CD4-positive, alpha-beta T cell treated with Interleukin-10 for 1 hour (primary cell): Measurements from ENCODE around the gene PALMD.

Experiments
- DNase-seq: peaks from one replicate; pipeline ENCODE4 v3.0.0-alpha.2; 2020

The PALMD gene

GRCh38 chr1:99635664-99636063, 10.2 kb upstream of the PALMD start:
- no peak for DNase-seq

DNA sequence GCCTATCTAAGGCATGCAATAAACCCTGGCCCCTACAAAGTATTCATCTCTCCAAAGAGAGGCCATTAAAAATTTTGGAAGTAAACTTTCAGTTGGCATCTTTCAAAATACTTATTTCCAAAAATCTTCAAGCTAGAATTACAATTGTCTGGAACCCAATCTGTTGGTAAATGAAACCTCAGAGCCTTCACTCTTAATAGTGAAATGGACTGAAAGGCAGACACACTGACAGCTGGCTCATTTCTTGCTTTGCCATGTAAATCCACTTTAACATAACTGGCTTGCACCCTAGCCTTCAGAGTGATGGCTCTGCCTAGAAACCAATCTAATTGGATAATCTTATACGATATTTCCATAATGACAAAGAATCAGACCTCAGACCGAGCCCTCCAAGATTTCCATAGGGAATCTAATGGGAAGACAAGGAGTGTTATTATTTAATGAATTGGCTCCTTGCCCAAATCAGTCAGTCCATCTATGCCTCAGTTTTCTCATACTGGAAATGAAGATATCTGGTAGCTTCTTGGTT, 9.2 kb upstream of the PALMD start:
- no peak for DNase-seq

DNA sequence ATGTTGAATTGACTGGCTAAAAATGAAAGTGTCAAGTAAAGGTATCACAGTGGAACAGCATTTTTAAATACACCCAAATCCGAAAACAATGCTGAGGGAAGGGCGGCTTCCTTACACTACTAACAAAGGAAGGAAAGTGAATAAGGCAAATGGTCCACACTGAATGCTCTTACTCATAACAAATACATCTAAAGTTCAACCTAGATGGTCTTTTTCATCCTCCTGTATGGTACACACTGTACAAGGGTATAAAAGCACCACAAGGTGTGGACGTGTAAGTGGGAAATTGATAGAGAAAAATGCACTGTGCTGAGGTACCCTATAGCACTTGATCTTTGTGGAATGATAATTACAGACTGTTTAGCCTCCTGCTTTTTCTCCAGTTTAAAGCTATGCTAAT, 7.1 kb upstream of the PALMD start:
- no peak for DNase-seq

- no peak for DNase-seq
Observed at GRCh38 chr1:99639408-99639807, 6.5 kb upstream of the PALMD start.

- no peak for DNase-seq
Observed at GRCh38 chr1:99639945-99640344, 6.0 kb upstream of the PALMD start.

GRCh38 chr1:99640672-99641071, 5.2 kb upstream of the PALMD start:
- DNase-seq: no peak

- no peak for DNase-seq
Observed at GRCh38 chr1:99641558-99641957, 4.4 kb upstream of the PALMD start.

- no peak for DNase-seq
Observed at GRCh38 chr1:99642053-99642452, 3.9 kb upstream of the PALMD start.

GRCh38 chr1:99643021-99643779, 2.7 kb upstream of the PALMD start:
- DNase-seq: no peak

- no peak for DNase-seq
Observed at GRCh38 chr1:99644279-99645004, 1.5 kb upstream of the PALMD start.

DNA sequence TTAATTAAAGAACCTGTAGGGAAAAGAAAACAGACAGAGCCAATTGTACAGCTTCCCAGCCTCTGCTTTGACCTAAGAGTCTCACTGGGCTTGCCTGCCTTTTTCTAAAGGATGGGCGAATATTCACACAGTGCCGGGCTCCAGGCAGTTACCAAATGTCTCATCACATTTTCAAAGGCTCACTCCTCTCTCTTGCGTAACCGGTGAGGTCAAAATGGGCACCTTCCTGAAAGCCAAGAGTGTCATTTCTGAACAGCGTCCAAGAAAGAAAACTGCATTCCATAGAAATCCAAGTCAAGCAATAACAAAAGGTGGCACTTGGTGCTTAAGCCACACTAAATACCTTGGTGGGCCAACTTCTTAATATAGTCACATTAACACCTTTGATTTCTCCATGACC, 710 bp upstream of the PALMD start:
- no peak for DNase-seq

DNA sequence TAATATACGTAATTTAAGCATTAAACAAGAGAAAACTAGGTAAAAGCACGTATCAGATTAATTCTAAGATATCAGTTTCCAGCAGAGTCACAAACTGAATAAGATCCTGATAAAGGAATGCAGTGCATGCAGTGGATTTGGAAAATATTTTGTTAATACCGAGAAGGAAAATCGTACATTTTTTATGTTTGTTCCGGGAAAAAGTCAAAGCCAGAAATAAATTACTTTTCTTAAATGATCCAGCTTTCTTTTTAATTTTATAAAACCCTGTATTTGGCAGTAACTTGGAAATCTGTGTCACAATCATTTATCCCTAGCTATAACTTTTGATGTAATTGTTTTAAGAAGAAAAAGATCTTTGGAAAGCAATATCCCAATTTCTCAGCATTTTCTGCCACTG, 955 bp downstream of the PALMD start:
- DNase-seq: no peak

GRCh38 chr1:99647490-99647889, 1.6 kb downstream of the PALMD start:
- DNase-seq: no peak

- no peak for DNase-seq
Observed at GRCh38 chr1:99648107-99648506, 2.2 kb downstream of the PALMD start.

GRCh38 chr1:99650030-99650429, 4.1 kb downstream of the PALMD start:
- no peak for DNase-seq

GRCh38 chr1:99650773-99651437, 5.0 kb downstream of the PALMD start:
- DNase-seq: no peak

DNA sequence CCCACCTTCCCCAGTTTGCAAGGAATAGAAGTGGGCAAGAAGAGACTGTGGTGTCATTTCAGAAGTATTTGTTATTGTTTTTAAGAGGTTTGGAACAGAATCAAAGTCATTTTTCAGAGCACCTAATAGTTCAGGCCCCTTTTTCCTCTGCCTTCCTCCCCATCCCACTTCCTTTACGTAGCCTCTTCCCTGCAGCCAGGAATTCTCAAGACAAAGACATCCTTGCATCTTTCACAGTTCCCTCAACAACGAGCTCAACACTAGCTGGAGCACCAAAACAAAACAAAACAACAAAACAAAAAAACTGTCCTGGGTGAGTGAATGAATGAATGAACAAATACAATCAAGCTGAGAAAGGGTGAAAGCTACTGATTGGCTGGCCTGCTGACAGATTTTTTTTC, 7.0 kb downstream of the PALMD start:
- DNase-seq: no peak

DNA sequence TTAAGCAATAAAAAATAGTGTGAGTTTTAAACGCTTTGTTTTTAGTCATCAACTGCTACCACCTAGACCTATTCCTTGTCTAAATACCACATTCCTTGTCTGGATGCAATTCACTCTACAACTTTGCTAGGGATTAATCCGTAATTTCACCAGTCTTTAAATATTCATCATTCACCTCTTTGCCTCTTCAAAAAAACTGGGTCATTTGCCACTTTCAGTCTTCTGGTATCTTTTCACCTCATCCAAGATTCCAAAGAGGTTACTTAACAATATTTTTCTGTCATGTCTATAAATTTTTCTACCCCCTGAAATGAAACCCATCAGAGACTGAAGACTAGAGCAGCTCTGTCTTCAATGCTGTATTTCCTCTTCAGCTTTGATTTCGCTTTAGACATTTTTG, 9.5 kb downstream of the PALMD start:
- no peak for DNase-seq

GRCh38 chr1:99656701-99657100, 10.8 kb downstream of the PALMD start:
- DNase-seq: no peak

- no peak for DNase-seq
Observed at GRCh38 chr1:99657213-99658030, 11.5 kb downstream of the PALMD start.

DNA sequence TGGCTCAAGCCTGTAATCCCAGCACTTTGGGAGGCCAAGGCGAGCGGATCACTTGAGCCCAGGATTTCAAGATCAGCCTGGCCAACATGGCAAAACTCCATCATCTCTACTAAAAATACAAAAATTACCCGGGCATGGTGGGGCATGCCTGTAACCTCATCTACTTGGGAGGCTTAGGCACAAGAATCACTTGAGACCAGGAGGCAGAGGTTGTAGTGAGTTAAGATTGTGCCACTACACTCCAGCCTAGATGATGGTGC, 12.0 kb downstream of the PALMD start:
- DNase-seq: no peak

GRCh38 chr1:99659755-99660210, 13.9 kb downstream of the PALMD start:
- no peak for DNase-seq

DNA sequence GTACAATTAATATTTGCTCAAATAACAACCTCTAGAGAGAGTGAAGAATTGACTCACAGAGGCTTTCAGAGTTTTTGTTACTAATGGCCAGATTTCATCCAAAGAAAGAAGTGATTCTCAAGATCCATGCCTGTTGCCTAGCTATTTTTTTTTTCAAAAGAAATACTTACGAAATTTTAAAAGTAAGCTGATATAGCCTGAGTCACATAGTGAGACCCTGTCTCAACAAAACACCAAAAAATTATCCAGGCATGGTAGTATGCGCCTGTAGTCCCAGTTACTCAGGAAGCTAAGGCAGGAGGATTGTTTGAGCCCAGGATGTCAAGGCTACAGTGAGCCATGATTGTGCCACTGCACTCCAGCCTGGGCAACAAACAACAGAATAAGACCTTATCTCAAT, 14.6 kb downstream of the PALMD start:
- DNase-seq: no peak
